Keratinocyte (primary cell): ENCODE measurements around the gene SND1.

Source experiments
- EZH2 ChIP-seq: IDR thresholded peaks from one replicate; pipeline ENCODE4 v1.6.1; 2012; ENCODE audit warnings: inconsistent platforms, mild to moderate bottlenecking, low read length, moderate library complexity
- TF ChIP-seq, protein P1 (sequence below), 3 experiments: IDR thresholded peaks in 1 of 3; conservative IDR thresholded peaks in 1 of 3; optimal IDR thresholded peaks in 1 of 3; 2 replicates in 2 of 3; 3 replicates in 1 of 3; pipeline versions ENCODE3 to v1.5.1; 2011; ENCODE audit warnings: low read length in 3 of 3, mild to moderate bottlenecking in 3 of 3, moderate library complexity in 2 of 3, control low read depth in 1 of 3, inconsistent platforms in 1 of 3; ENCODE audit not compliant: insufficient read depth in 2 of 3; ENCODE audit errors: extremely low read depth in 1 of 3

DNA sequence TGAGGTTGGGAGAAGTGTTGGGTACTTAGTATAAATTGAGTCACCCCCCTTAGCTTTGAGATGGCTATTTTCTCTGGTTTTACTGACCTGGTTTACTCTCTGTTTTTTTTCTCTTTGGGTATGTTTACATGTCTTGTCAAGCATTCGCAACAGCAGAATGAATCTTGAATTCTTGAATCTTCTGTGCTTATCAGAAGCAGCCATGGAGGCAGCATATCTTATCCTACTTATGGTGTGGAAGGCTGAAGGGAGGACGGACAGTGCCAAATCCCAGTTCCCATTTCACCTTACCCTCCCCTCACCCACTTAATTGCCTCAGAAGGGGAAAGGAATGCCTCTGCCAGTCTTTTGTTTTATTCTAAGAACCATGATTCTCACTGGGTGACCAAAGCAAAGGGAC, 3.7 kb downstream of the SND1 start:
- TF ChIP-seq, protein P1, sequence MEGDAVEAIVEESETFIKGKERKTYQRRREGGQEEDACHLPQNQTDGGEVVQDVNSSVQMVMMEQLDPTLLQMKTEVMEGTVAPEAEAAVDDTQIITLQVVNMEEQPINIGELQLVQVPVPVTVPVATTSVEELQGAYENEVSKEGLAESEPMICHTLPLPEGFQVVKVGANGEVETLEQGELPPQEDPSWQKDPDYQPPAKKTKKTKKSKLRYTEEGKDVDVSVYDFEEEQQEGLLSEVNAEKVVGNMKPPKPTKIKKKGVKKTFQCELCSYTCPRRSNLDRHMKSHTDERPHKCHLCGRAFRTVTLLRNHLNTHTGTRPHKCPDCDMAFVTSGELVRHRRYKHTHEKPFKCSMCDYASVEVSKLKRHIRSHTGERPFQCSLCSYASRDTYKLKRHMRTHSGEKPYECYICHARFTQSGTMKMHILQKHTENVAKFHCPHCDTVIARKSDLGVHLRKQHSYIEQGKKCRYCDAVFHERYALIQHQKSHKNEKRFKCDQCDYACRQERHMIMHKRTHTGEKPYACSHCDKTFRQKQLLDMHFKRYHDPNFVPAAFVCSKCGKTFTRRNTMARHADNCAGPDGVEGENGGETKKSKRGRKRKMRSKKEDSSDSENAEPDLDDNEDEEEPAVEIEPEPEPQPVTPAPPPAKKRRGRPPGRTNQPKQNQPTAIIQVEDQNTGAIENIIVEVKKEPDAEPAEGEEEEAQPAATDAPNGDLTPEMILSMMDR (optimal IDR thresholded peaks at IDR 0.05 in 1 of 3, IDR thresholded peaks at IDR 0.05 in 1 of 3, conservative IDR thresholded peaks at IDR 0.05 in 1 of 3; ENCODE audit: extremely low read depth in 1 of 3, insufficient read depth in 2 of 3, low read length in 3 of 3): no peak
- no peak for TF ChIP-seq EZH2
